A673 (cell line): ENCODE data around the gene MMP24. TPM values are rescaled to one million over a fixed set of nuclear protein-coding genes. Genes with fewer than 3 reads are reported as not detected.

ENCODE experiments used
- BruUV-seq: library from RNA; stranded (reverse); fragments of 400-500 nt; replicated peaks from 2 replicates; lab custom pipeline; 2021; lab: Mats Ljungman, UMichigan
- CTCF ChIA-PET: fragments of 300-600 bp; sonication (Branson Sonifier 250); formaldehyde crosslinking; loops from one replicate; lab custom pipeline; 2022; ENCODE audit warnings: antibody characterized with exemption; lab: Charles Lee
- POLR2A ChIA-PET: fragments of 300-600 bp; sonication (Branson Sonifier 250); formaldehyde crosslinking; loops from one replicate; lab custom pipeline; 2022; ENCODE audit warnings: antibody characterized with exemption; ENCODE audit not compliant: low non-redundant PET; lab: Charles Lee
- DNase-seq: peaks from one replicate; pipeline ENCODE4 v3.0.0-alpha.2; 2015; ENCODE audit warnings: low spot score
- H3K27ac ChIP-seq: fragments of 200-600 bp; sonication (generic); 2 replicates; pipeline ENCODE4 v1.5.1; 2016; ENCODE audit warnings: mixed run types, low read depth, mild to moderate bottlenecking, mixed read lengths, antibody characterized with exemption, low read length; ENCODE audit not compliant: poor library complexity, severe bottlenecking
- H3K27me3 ChIP-seq: fragments of 200-600 bp; sonication (generic); replicated peaks from 2 replicates; pipeline ENCODE4 v1.6.1; 2017; ENCODE audit warnings: mixed run types, low read depth, mild to moderate bottlenecking, mixed read lengths, antibody characterized with exemption, low read length; ENCODE audit not compliant: insufficient read depth, poor library complexity
- H3K36me3 ChIP-seq: fragments of 200-600 bp; sonication (generic); 2 replicates; pipeline ENCODE4 v1.6.1; 2016; ENCODE audit warnings: mixed run types, mild to moderate bottlenecking, mixed read lengths, antibody characterized with exemption, low read length; ENCODE audit not compliant: insufficient read depth, poor library complexity, severe bottlenecking
- H3K4me1 ChIP-seq: fragments of 200-600 bp; sonication (generic); 2 replicates; pipeline ENCODE4 v1.6.1; 2017; ENCODE audit warnings: mixed run types, mild to moderate bottlenecking, mixed read lengths, antibody characterized with exemption, low read length; ENCODE audit not compliant: insufficient read depth, poor library complexity, severe bottlenecking
- H3K4me3 ChIP-seq: fragments of 200-600 bp; sonication (generic); 2 replicates; pipeline ENCODE4 v1.5.1; 2016; ENCODE audit warnings: low read depth, mixed run types, mild to moderate bottlenecking, mixed read lengths, low read length; ENCODE audit not compliant: poor library complexity, severe bottlenecking
- H3K9me3 ChIP-seq: fragments of 200-600 bp; sonication (generic); 2 replicates; pipeline ENCODE4 v1.6.1; 2016; ENCODE audit warnings: mixed run types, low read depth, mild to moderate bottlenecking, mixed read lengths, antibody characterized with exemption, low read length; ENCODE audit not compliant: poor library complexity, severe bottlenecking
- CTCF ChIP-seq: fragments of 300-800, 200-600 bp; sonication (generic); conservative IDR thresholded peaks from 2 replicates; pipeline ENCODE4 v1.5.1; 2017; ENCODE audit warnings: low read depth, mild to moderate bottlenecking, antibody characterized with exemption, low read length, moderate library complexity, mixed read lengths
- EZH2 ChIP-seq: fragments of 200-600 bp; sonication (generic); IDR thresholded peaks from 2 replicates; pipeline ENCODE4 v1.6.1; 2017; ENCODE audit warnings: borderline replicate concordance, low read depth, mild to moderate bottlenecking, mixed read lengths, antibody characterized with exemption, low read length; ENCODE audit not compliant: poor library complexity, severe bottlenecking
- intact Hi-C: fragments of 100-400 bp; cut with micrococcal nuclease; formaldehyde crosslinking; loops from one replicate; pipeline ENCODE4 v1.10.0; 2022; ENCODE audit not compliant: unreplicated experiment
- total RNA-seq: library from RNA; stranded (reverse); gene quantifications from 2 replicates; pipeline ENCODE4 v1.2.3, GENCODE V29; 2021

Gene MMP24
- total RNA-seq, 1 experiment from 2014 or later, result 0.11 TPM

GRCh38 chr20:35264755-35265154 lies 38.3 kb downstream of the MMP24 start:
- no TSS peak for BruUV-seq
- no peak for DNase-seq
- intact Hi-C loops, result loop anchor here (5.0 kb wide), 1 partner anchor 432 kb away; no protein-coding TSS in a partner anchor

GRCh38 chr20:35267092-35267491 lies 40.6 kb downstream of the MMP24 start:
- intact Hi-C loops, result loop anchor here (5.0 kb wide), 1 partner anchor 435 kb away; no protein-coding TSS in a partner anchor
- no peaks in the 10 kb centered on the region for H3K27me3 ChIP-seq
- no TSS peak for BruUV-seq
- no peaks in the 10 kb centered on the region for H3K9me3 ChIP-seq
- H3K4me3 ChIP-seq, result no peak overlapping the region
- no peaks in the 10 kb centered on the region for H3K4me1 ChIP-seq
- ChIA-PET POLR2A (no interaction called here), CTCF (no interaction called here)
- no peak for TF ChIP-seq EZH2
- no peak for TF ChIP-seq CTCF
- DNase-seq, result no peak
- no peaks in the 10 kb centered on the region for H3K36me3 ChIP-seq
- no peak overlapping the region for H3K27ac ChIP-seq

More at GRCh38 chr20:35264755-35265154, 38.3 kb downstream of the MMP24 start:
- H3K36me3 ChIP-seq, result no peaks in the 10 kb centered on the region
- ChIA-PET CTCF (interaction anchor here (0.6 kb wide), 1 partner anchor 145 kb away, joined by 14 read pairs; no protein-coding TSS in a partner anchor), POLR2A (no interaction called here)
- no peaks in the 10 kb centered on the region for H3K9me3 ChIP-seq
- H3K27ac ChIP-seq, result no peak overlapping the region
- no peaks in the 10 kb centered on the region for H3K27me3 ChIP-seq
- no peak overlapping the region for H3K4me3 ChIP-seq
- no peaks in the 10 kb centered on the region for H3K4me1 ChIP-seq
- TF ChIP-seq EZH2 (no peak), CTCF (no peak)

GRCh38 chr20:35269055-35269781 lies 42.7 kb downstream of the MMP24 start:
- TF ChIP-seq EZH2 (no peak), CTCF (peak; percentile 87)
- peak; percentile 62 for DNase-seq
- ChIA-PET CTCF (interaction anchor here (0.6 to 1.0 kb wide), 6 partner anchors 43 to 393 kb away, joined by 3 to 5 read pairs (median 3); no protein-coding TSS in a partner anchor), POLR2A (interaction anchor here (0.6 to 0.7 kb wide), 2 partner anchors 35 to 72 kb away, joined by 3 to 4 read pairs; no protein-coding TSS in a partner anchor)
- Histone ChIP-seq H3K36me3 (no peaks in the 10 kb centered on the region), H3K4me3 (no peak overlapping the region), H3K9me3 (no peaks in the 10 kb centered on the region), H3K27ac (no peak overlapping the region), H3K27me3 (no peaks in the 10 kb centered on the region), H3K4me1 (no peaks in the 10 kb centered on the region)
- no TSS peak for BruUV-seq
- intact Hi-C loops, result loop anchor here (2.0 to 5.0 kb wide), 2 partner anchors 124 to 437 kb away; no protein-coding TSS in a partner anchor
